KMS-11 (cell line): Measurements from ENCODE around the gene SLC17A2.
"Not testable (repeated sequence)": the region's sequence is repeated elsewhere in the genome, so short reads cannot be mapped to it uniquely, and the experiment has no call there.

ENCODE experiments used
- H2AFZ ChIP-seq: fragments of 200-600 bp; sonication (generic); 2 replicates; pipeline ENCODE4 v1.6.1; 2016; ENCODE audit warnings: antibody characterized with exemption, mixed run types, low read depth
- H3K27ac ChIP-seq: fragments of 200-600 bp; sonication (generic); 2 replicates; pipeline ENCODE4 v1.6.1; 2016; ENCODE audit warnings: mild to moderate bottlenecking, mixed run types
- H3K27me3 ChIP-seq: fragments of 200-600 bp; sonication (generic); 2 replicates; pipeline ENCODE4 v1.6.1; 2017; ENCODE audit warnings: mild to moderate bottlenecking, low read depth, mixed run types, moderate library complexity; ENCODE audit not compliant: insufficient read depth
- H3K36me3 ChIP-seq: fragments of 200-600 bp; sonication (generic); 2 replicates; pipeline ENCODE4 v1.6.1; 2017; ENCODE audit warnings: mild to moderate bottlenecking, mixed run types; ENCODE audit not compliant: insufficient read depth
- H3K4me1 ChIP-seq: fragments of 200-600 bp; sonication (generic); 2 replicates; pipeline ENCODE4 v1.6.1; 2016; ENCODE audit warnings: mild to moderate bottlenecking, low read depth, mixed run types; ENCODE audit not compliant: poor library complexity, severe bottlenecking
- H3K4me2 ChIP-seq: fragments of 200-600 bp; sonication (generic); 2 replicates; pipeline ENCODE4 v1.7.0; 2016; ENCODE audit warnings: mild to moderate bottlenecking, mixed run types
- H3K4me3 ChIP-seq: fragments of 200-600 bp; sonication (generic); IDR thresholded peaks from 2 replicates; pipeline ENCODE4 v1.6.1; 2017; ENCODE audit warnings: low read depth, low read length, mixed read lengths; ENCODE audit not compliant: insufficient read depth
- H3K79me2 ChIP-seq: fragments of 200-600 bp; sonication (generic); 2 replicates; pipeline ENCODE4 v1.6.1; 2016; ENCODE audit warnings: low read depth, mixed run types; ENCODE audit not compliant: insufficient read depth
- H3K9ac ChIP-seq: fragments of 200-600 bp; sonication (generic); 2 replicates; pipeline ENCODE4 v1.6.1; 2016; ENCODE audit warnings: mild to moderate bottlenecking, mixed run types
- H4K20me1 ChIP-seq: fragments of 200-600 bp; sonication (generic); 2 replicates; pipeline ENCODE4 v1.6.1; 2016; ENCODE audit warnings: mild to moderate bottlenecking, mixed run types; ENCODE audit not compliant: insufficient read depth
- TF ChIP-seq, protein P1 (sequence below): fragments of 200-600 bp; sonication (generic); conservative IDR thresholded peaks from 2 replicates; pipeline ENCODE4 v1.6.1; 2017; ENCODE audit warnings: low read depth, mild to moderate bottlenecking, antibody characterized with exemption, low read length, moderate library complexity, mixed read lengths

Gene SLC17A2

GRCh38 chr6:25935953-25936352, 5.5 kb upstream of the SLC17A2 start:
- no peak overlapping the region for H3K27ac ChIP-seq
- H3K9ac ChIP-seq, result no peak overlapping the region
- H3K79me2 ChIP-seq, result no peaks in the 10 kb centered on the region
- TF ChIP-seq, protein P1, sequence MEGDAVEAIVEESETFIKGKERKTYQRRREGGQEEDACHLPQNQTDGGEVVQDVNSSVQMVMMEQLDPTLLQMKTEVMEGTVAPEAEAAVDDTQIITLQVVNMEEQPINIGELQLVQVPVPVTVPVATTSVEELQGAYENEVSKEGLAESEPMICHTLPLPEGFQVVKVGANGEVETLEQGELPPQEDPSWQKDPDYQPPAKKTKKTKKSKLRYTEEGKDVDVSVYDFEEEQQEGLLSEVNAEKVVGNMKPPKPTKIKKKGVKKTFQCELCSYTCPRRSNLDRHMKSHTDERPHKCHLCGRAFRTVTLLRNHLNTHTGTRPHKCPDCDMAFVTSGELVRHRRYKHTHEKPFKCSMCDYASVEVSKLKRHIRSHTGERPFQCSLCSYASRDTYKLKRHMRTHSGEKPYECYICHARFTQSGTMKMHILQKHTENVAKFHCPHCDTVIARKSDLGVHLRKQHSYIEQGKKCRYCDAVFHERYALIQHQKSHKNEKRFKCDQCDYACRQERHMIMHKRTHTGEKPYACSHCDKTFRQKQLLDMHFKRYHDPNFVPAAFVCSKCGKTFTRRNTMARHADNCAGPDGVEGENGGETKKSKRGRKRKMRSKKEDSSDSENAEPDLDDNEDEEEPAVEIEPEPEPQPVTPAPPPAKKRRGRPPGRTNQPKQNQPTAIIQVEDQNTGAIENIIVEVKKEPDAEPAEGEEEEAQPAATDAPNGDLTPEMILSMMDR, result no peak
- no peaks in the 10 kb centered on the region for H4K20me1 ChIP-seq
- no peak overlapping the region for H3K4me2 ChIP-seq
- no peaks in the 10 kb centered on the region for H3K27me3 ChIP-seq
- no peaks in the 10 kb centered on the region for H3K36me3 ChIP-seq
- H2AFZ ChIP-seq, result no peak overlapping the region
- H3K4me3 ChIP-seq, result no peak overlapping the region
- H3K4me1 ChIP-seq, result no peaks in the 10 kb centered on the region

GRCh38 chr6:25934735-25935313, 4.3 kb upstream of the SLC17A2 start:
- H3K36me3 ChIP-seq, result no peaks in the 10 kb centered on the region
- H3K4me3 ChIP-seq, result no peak overlapping the region
- no peaks in the 10 kb centered on the region for H3K4me1 ChIP-seq
- no peak overlapping the region for H3K9ac ChIP-seq
- no peaks in the 10 kb centered on the region for H3K79me2 ChIP-seq
- no peak overlapping the region for H3K4me2 ChIP-seq
- H3K27ac ChIP-seq, result no peak overlapping the region
- no peaks in the 10 kb centered on the region for H4K20me1 ChIP-seq
- H2AFZ ChIP-seq, result no peak overlapping the region
- TF ChIP-seq, protein P1, result no peak
- H3K27me3 ChIP-seq, result no peaks in the 10 kb centered on the region

DNA sequence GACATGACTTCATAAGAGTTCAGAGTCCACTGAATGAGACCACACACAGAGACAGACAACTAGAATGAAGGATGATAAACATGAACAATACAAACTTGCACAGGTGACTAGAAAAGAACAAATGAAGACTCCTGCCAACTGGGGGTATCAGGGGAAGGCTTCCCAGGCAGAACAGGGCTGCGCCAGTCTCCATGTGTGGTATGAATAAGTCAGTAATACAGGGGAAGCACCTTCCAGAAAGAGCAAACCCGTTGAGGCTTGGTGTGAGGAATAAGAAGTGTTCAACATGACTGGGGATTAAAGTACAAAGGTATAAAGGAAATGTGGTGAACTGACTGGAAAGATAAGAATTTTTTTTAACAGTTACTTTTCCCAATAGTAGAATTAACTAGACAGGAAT, 3.7 kb upstream of the SLC17A2 start:
- Histone ChIP-seq H3K4me2 (no peak overlapping the region), H3K27me3 (no peaks in the 10 kb centered on the region), H3K27ac (no peak overlapping the region), H3K4me1 (no peaks in the 10 kb centered on the region), H2AFZ (no peak overlapping the region), H3K36me3 (no peaks in the 10 kb centered on the region), H4K20me1 (no peaks in the 10 kb centered on the region), H3K4me3 (no peak overlapping the region), H3K79me2 (no peaks in the 10 kb centered on the region), H3K9ac (no peak overlapping the region)
- TF ChIP-seq, protein P1, result no peak

DNA sequence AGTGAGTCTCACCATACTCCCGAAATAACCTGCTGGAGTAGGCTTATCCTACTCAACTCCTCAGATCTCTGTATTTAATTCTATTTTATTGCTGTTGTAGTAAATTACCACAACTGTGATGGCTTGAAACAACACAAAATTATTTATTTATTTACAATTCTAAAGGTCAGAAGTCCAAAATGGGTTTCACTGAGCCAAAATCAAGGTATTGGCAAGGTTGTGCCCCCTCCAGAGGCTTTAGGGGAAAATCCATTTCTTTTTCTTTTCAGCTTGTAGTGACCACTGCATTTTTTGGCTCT, 869 bp upstream of the SLC17A2 start:
- H3K4me3 ChIP-seq, result no peak overlapping the region
- H3K27ac ChIP-seq, result no peak overlapping the region
- H3K27me3 ChIP-seq, result no peaks in the 10 kb centered on the region
- H2AFZ ChIP-seq, result no peak overlapping the region
- no peaks in the 10 kb centered on the region for H3K79me2 ChIP-seq
- H4K20me1 ChIP-seq, result no peaks in the 10 kb centered on the region
- TF ChIP-seq, protein P1, result no peak
- no peaks in the 10 kb centered on the region for H3K36me3 ChIP-seq
- H3K4me2 ChIP-seq, result no peak overlapping the region
- H3K9ac ChIP-seq, result no peak overlapping the region
- no peaks in the 10 kb centered on the region for H3K4me1 ChIP-seq

DNA sequence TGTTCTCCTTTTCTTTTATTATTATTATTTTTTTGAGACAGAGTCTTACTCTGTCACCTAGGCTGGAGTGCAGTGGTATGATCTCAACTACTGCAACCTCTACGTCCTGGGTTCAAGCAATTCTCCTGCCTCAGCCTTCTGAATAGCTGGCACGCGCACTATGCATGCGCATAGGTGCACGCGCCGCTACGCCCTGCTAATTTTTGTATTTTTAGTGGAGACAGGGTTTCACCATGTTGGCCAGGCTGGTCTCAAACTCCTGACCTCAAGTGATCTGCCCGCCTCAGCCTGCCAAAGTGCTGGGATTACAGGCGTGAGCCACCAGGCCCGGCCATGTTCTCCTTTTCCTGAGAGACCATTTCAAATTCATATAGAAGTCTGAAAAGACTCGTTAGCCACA, 706 bp downstream of the SLC17A2 start:
- not testable (repeated sequence) for H3K27me3 ChIP-seq, H3K36me3 ChIP-seq, H3K4me1 ChIP-seq, H3K4me3 ChIP-seq, H4K20me1 ChIP-seq, H3K9ac ChIP-seq, H2AFZ ChIP-seq, H3K27ac ChIP-seq, H3K4me2 ChIP-seq, H3K79me2 ChIP-seq
